Activated CD8-positive, alpha-beta memory T cell treated with anti-CD3 and anti-CD28 coated beads for 1 hour (primary cell): Measurements from ENCODE around the gene MYO1C.
"Not testable (repeated sequence)": the region's sequence is repeated elsewhere in the genome, so short reads cannot be mapped to it uniquely, and the experiment has no call there.

Experiments used
- DNase-seq, 2 donors: peaks; one replicate each; pipeline ENCODE4 v3.0.0-alpha.2; 2020; ENCODE audit warnings: low read depth in 1 of 2; ENCODE audit errors: extremely low read depth in 1 of 2

MYO1C gene

GRCh38 chr17:1508709-1509108, 16.2 kb upstream of the MYO1C start:
- not testable (repeated sequence) for DNase-seq

- DNase-seq = no peak
Observed at GRCh38 chr17:1506649-1507267, 14.3 kb upstream of the MYO1C start.

GRCh38 chr17:1505586-1505985, 13.1 kb upstream of the MYO1C start:
- DNase-seq = no peak

- no peak for DNase-seq
Observed at GRCh38 chr17:1504866-1505265, 12.4 kb upstream of the MYO1C start.

- DNase-seq = no peak
Observed at GRCh38 chr17:1503699-1504098, 11.2 kb upstream of the MYO1C start.

- DNase-seq = no peak
Observed at GRCh38 chr17:1498869-1499268, 6.4 kb upstream of the MYO1C start.

- DNase-seq = no peak
Observed at GRCh38 chr17:1498233-1498632, 5.7 kb upstream of the MYO1C start.

- DNase-seq = no peak
Observed at GRCh38 chr17:1497831-1498230, 5.3 kb upstream of the MYO1C start.

GRCh38 chr17:1496869-1497268, 4.4 kb upstream of the MYO1C start:
- DNase-seq = no peak

- DNase-seq = no peak
Observed at GRCh38 chr17:1495265-1495989, 2.9 kb upstream of the MYO1C start.

GRCh38 chr17:1494736-1495253, 2.3 kb upstream of the MYO1C start:
- no peak for DNase-seq

- DNase-seq = no peak
Observed at GRCh38 chr17:1494203-1494602, 1.7 kb upstream of the MYO1C start.

GRCh38 chr17:1493291-1493980, 950 bp upstream of the MYO1C start:
- DNase-seq = no peak

GRCh38 chr17:1491443-1492248, 840 bp downstream of the MYO1C start:
- no peak for DNase-seq

GRCh38 chr17:1490643-1491442, 1.6 kb downstream of the MYO1C start:
- peak in 1 of 2 donors; percentile 57 for DNase-seq

GRCh38 chr17:1488826-1489270, 3.6 kb downstream of the MYO1C start:
- DNase-seq = no peak

GRCh38 chr17:1487939-1488825, 4.3 kb downstream of the MYO1C start:
- peak in 1 of 2 donors; percentile 74 for DNase-seq

GRCh38 chr17:1486802-1487695, 5.4 kb downstream of the MYO1C start:
- peak; percentile 66 to 68 for DNase-seq
